Ovary (tissue), 9 donors: ENCODE measurements around the gene HOMER2. TPM values are rescaled to one million over a fixed set of nuclear protein-coding genes. Genes with fewer than 3 reads are reported as not detected.

Experiments
- DNase-seq, 5 donors: peaks; one replicate each; pipeline ENCODE4 v3.0.0-alpha.2; 2019 to 2020
- H3K27ac ChIP-seq, 2 donors: fragments of 200-600 bp; one replicate each; pipeline versions ENCODE4 v1.5.1 to v1.8.0; 2019 to 2022
- H3K27me3 ChIP-seq: fragments of 200-600 bp; one replicate; pipeline ENCODE4 v1.8.0; 2022
- H3K36me3 ChIP-seq: fragments of 200-600 bp; sonication (generic); one replicate; pipeline ENCODE4 v1.5.1; 2019
- H3K4me1 ChIP-seq: one replicate; pipeline ENCODE4 v1.8.1; 2013; ENCODE audit warnings: mild to moderate bottlenecking, moderate library complexity; ENCODE audit not compliant: insufficient read depth
- H3K4me3 ChIP-seq: fragments of 200-600 bp; sonication (generic); one replicate; pipeline ENCODE4 v1.5.1; 2017
- H3K9me3 ChIP-seq, 2 donors: fragments of 200-600 bp in 1 of 2; sonication (generic) in 1 of 2; one replicate each; pipeline versions ENCODE4 v1.5.1 to v1.8.1; 2013 to 2019; ENCODE audit warnings: mild to moderate bottlenecking in 1 of 2, moderate library complexity in 1 of 2
- CTCF ChIP-seq, 3 donors: fragments of 450-650 bp in 2 of 3; fragments of 200-600 bp in 1 of 3; IDR thresholded peaks; one replicate each; pipeline versions ENCODE4 v1.5.1 to v1.8.0; 2016 to 2022; ENCODE audit warnings: antibody characterized with exemption in 3 of 3, mild to moderate bottlenecking in 1 of 3
- EP300 ChIP-seq: sonication (generic); formaldehyde crosslinking; IDR thresholded peaks from one replicate; pipeline ENCODE4 v1.6.1; 2017; ENCODE audit warnings: antibody characterized with exemption
- POLR2A ChIP-seq: fragments of 450-650 bp; IDR thresholded peaks from one replicate; pipeline ENCODE4 v1.6.1; 2017; ENCODE audit warnings: antibody characterized with exemption, mild to moderate bottlenecking, moderate library complexity
- WGBS, 3 donors: extraction: QIAGEN DNeasy Blood & Tissue Kit in 1 of 3; methylation state at CpG; one replicate each; pipeline versions ENCODE4 v1.1.5 to v1.1.7; 2013 to 2017; 5-methylcytosine and 5-hydroxymethylcytosine counted together
- intact Hi-C, 4 donors: fragments of 100-400 bp; cut with DNase I; formaldehyde crosslinking; loops; one replicate each; pipeline versions ENCODE4 v1.11.0 to v1.15.1; 2022 to 2023
- polyA plus RNA-seq, 2 donors: library from polyadenylated mRNA; stranded (reverse); fragments of 200-250 nt in 1 of 2; fragments of 350-450 nt in 1 of 2; fragmentation: Illumina TruSeq in 1 of 2; extraction: RNeasy Lipid Tissue Mini Kit (QIAGEN cat#74804) in 1 of 2; gene quantifications; one replicate each; pipeline ENCODE4 v1.2.3, GENCODE V29; 2013 to 2014
- total RNA-seq, 7 donors: library from RNA; depleted of rRNA in 2 of 7; stranded (reverse); fragments of >200 nt in 2 of 7; fragmentation: NEBNext Ultra II Directional in 3 of 7; extraction: Animal tissue kit (Norgen Biotek cat#: 25700) in 3 of 7; gene quantifications; one replicate each; pipeline versions ENCODE4 v1.1.0 to v1.2.4, GENCODE V29; 2016 to 2023
- donor health status: DM: no; HTN: no; CAD: no; lungs with moderate emphysema.
- donor health status: DM: no; HTN: no; CAD: no.
- donor health status: Bipolar disorder and iron deficiency.
- donor health status: DM: yes; HTN: yes; CAD: no.
- donor health status: DM: no; HTN: no; CAD: no.
- donor health status: DM: yes; HTN: yes; CAD: no.

The HOMER2 gene
- total and polyA plus RNA-seq, 9 donors: 3.0 to 60.8 (median 11.0) TPM

GRCh38 chr15:82937712-82938058, 14.8 kb downstream of the HOMER2 start:
- WGBS, 3 donors: 89 to 93% (median 92%) methylated on average over 5 of the region's 5 CpGs

GRCh38 chr15:82936966-82937711, 15.4 kb downstream of the HOMER2 start:
- Histone ChIP-seq H3K4me3 (no peak overlapping the region), H3K36me3 (no peaks in the 10 kb centered on the region), H3K27ac (no peak overlapping the region), H3K27me3 (no peaks in the 10 kb centered on the region), H3K4me1 (no peaks in the 10 kb centered on the region), H3K9me3 (no peaks in the 10 kb centered on the region)
- no peak for DNase-seq
- WGBS, 3 donors: 59 to 60% (median 60%) methylated on average over 4 of the region's 4 CpGs
- intact Hi-C loops: no loop called here
- no peak for TF ChIP-seq POLR2A
- TF ChIP-seq EP300: no peak
- TF ChIP-seq CTCF (IDR thresholded peaks at IDR 0.05): no peak

More at GRCh38 chr15:82937712-82938058, 14.8 kb downstream of the HOMER2 start:
- Histone ChIP-seq H3K4me1 (no peaks in the 10 kb centered on the region), H3K36me3 (no peaks in the 10 kb centered on the region), H3K27me3 (no peaks in the 10 kb centered on the region), H3K27ac (no peak overlapping the region), H3K4me3 (no peak overlapping the region), H3K9me3 (no peaks in the 10 kb centered on the region)
- no peak for DNase-seq
- intact Hi-C loops: no loop called here
- TF ChIP-seq POLR2A: no peak
- no peak for TF ChIP-seq CTCF (IDR thresholded peaks at IDR 0.05)
- TF ChIP-seq EP300: no peak

- WGBS, 3 donors: 68 to 79% (median 77%) methylated on average over 1 of the region's 1 CpG
- no peaks in the 10 kb centered on the region for H3K27me3 ChIP-seq
- intact Hi-C loops: no loop called here
- H3K36me3 ChIP-seq: no peaks in the 10 kb centered on the region
- no peak overlapping the region for H3K4me3 ChIP-seq
- H3K9me3 ChIP-seq: no peaks in the 10 kb centered on the region
- DNase-seq: no peak
- no peak for TF ChIP-seq EP300
- no peak for TF ChIP-seq CTCF (IDR thresholded peaks at IDR 0.05)
- no peak for TF ChIP-seq POLR2A
- H3K27ac ChIP-seq: no peak overlapping the region
- H3K4me1 ChIP-seq: no peaks in the 10 kb centered on the region
Observed at GRCh38 chr15:82935382-82935781, 17.1 kb downstream of the HOMER2 start.

DNA sequence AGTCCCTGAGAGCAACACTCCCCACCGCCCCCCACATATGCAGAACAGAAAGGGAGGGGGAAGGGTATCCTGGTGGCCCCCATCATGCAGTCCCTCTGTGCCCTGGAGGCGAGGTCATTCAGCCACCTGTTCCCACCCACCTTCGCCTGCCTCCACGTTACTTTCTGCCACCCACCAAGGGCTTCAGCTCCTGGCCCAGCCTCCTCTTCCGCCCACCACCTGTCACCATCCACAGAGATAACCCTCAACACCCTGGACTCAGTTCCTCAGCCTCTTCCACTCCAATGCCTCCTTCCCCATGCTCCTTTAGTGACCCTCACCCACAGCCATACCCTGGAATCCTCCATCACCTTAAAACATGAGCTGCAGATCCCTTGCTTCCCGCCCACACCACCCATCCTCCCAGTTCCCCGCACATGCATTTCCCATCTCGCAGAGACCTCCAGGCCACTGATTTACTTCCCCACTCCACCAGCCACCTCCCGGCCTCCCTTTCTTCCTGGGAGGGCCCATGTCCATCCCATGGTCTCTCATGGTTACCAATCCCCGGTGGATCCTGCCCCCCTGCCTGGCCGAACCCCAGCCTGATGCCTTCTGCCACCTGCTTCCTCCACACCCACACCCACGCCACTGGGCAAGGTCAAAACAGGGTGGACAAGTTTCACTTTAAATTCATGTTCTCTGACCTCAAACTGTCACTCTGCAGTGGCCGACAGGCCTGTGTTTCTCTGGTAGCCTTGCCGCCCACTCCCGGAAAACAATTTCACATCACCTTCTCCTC, 18.2 kb downstream of the HOMER2 start:
- DNase-seq: no peak
- TF ChIP-seq POLR2A (no peak), EP300 (no peak), CTCF (IDR thresholded peaks at IDR 0.05) (no peak)
- 78 to 84% (median 80%) methylated on average over 15 of the region's 15 CpGs for WGBS, 3 donors
- no peak overlapping the region for H3K4me3 ChIP-seq
- intact Hi-C loops: no loop called here
- no peaks in the 10 kb centered on the region for H3K27me3 ChIP-seq
- H3K9me3 ChIP-seq: no peaks in the 10 kb centered on the region
- no peaks in the 10 kb centered on the region for H3K4me1 ChIP-seq
- H3K36me3 ChIP-seq: no peaks in the 10 kb centered on the region
- H3K27ac ChIP-seq: no peak overlapping the region
